OCI-LY1 (cell line): ENCODE data around the gene SRSF8.

Experiments
- CTCF ChIP-seq: fragments of 200-600 bp; sonication (generic), shearing (Covaris generic); IDR thresholded peaks from 2 replicates; pipeline ENCODE4 v1.5.1; 2017; ENCODE audit warnings: mild to moderate bottlenecking, antibody characterized with exemption, low read length, moderate library complexity, mixed read lengths
- EZH2 ChIP-seq: fragments of 200-600 bp; sonication (generic), shearing (Covaris generic); IDR thresholded peaks from 2 replicates; pipeline ENCODE4 v1.8.0; 2017; ENCODE audit warnings: borderline replicate concordance, mixed run types, mild to moderate bottlenecking, antibody characterized with exemption, low read length, moderate library complexity, mixed read lengths

GRCh38 chr11:95068549-95068948, 1.8 kb downstream of the SRSF8 start:
- TF ChIP-seq EZH2 = no peak
- TF ChIP-seq CTCF = no peak
